Fibroblast of mammary gland (primary cell): ENCODE results near the gene LYSMD1.
A peak's percentile ranks its signal among the peaks of the same experiment; 100 is the strongest.
"Not testable (repeated sequence)": the region's sequence is repeated elsewhere in the genome, so short reads cannot be mapped to it uniquely, and the experiment has no call there.

Source experiments
- DNase-seq: peaks from one replicate; pipeline ENCODE4 v3.0.0-alpha.2; 2010; ENCODE audit warnings: low read depth
- H3K4me3 ChIP-seq: 2 replicates; pipeline ENCODE4 v1.5.1; 2011; ENCODE audit warnings: low read depth, mild to moderate bottlenecking, low read length, moderate library complexity; ENCODE audit not compliant: control insufficient read depth
- CTCF ChIP-seq: conservative IDR thresholded peaks from 2 replicates; pipeline ENCODE4 v1.5.1; 2011; ENCODE audit warnings: low read depth, low read length, inconsistent platforms; ENCODE audit not compliant: control insufficient read depth, insufficient read depth

The LYSMD1 gene

GRCh38 chr1:151189637-151190445 lies 24.1 kb upstream of the LYSMD1 start, which contains the start of gene VPS72:
TSS of gene VPS72 (minus strand) at chr1:151190197. CDS start at chr1:151190121, 76 bp downstream.
- DNase-seq = peak; percentile 87
- H3K4me3 ChIP-seq = peak within 1 kb of the TSS; percentile 79
- no peak for TF ChIP-seq CTCF

GRCh38 chr1:151188667-151189066 lies 23.0 kb upstream of the LYSMD1 start:
- not testable (repeated sequence) for DNase-seq
- peak overlapping the region; percentile 79 for H3K4me3 ChIP-seq

- DNase-seq = no peak
Measured at GRCh38 chr1:151187205-151187604, 21.5 kb upstream of the LYSMD1 start.

GRCh38 chr1:151184211-151184610 lies 18.5 kb upstream of the LYSMD1 start:
- TF ChIP-seq CTCF = no peak
- DNase-seq = no peak
- H3K4me3 ChIP-seq = no peak overlapping the region

More at GRCh38 chr1:151187205-151187604, 21.5 kb upstream of the LYSMD1 start:
- no peak overlapping the region for H3K4me3 ChIP-seq
- no peak for TF ChIP-seq CTCF

- no peak for DNase-seq
- H3K4me3 ChIP-seq = no peak overlapping the region
- TF ChIP-seq CTCF = no peak
Measured at GRCh38 chr1:151176514-151177045, 10.9 kb upstream of the LYSMD1 start.

- peak; percentile 31 for DNase-seq
- TF ChIP-seq CTCF = peak; percentile 55
- H3K4me3 ChIP-seq = no peak within 1 kb of the TSS
Measured at GRCh38 chr1:151175863-151176262, 10.2 kb upstream of the LYSMD1 start, which contains the start of gene TMOD4. TSS of gene TMOD4 (minus strand) at chr1:151175981. CDS start at chr1:151174875, 1,106 bp downstream.

GRCh38 chr1:151175041-151175741 lies 9.5 kb upstream of the LYSMD1 start:
- peak; percentile 33 for DNase-seq
- H3K4me3 ChIP-seq = no peak overlapping the region
- TF ChIP-seq CTCF = no peak
